ENCODE data around the gene ITGB2.
A peak's percentile ranks its signal among the peaks of the same experiment; 100 is the strongest.
"Not testable (repeated sequence)": the region's sequence is repeated elsewhere in the genome, so short reads cannot be mapped to it uniquely, and the experiment has no call there.

Gene ITGB2

DNA sequence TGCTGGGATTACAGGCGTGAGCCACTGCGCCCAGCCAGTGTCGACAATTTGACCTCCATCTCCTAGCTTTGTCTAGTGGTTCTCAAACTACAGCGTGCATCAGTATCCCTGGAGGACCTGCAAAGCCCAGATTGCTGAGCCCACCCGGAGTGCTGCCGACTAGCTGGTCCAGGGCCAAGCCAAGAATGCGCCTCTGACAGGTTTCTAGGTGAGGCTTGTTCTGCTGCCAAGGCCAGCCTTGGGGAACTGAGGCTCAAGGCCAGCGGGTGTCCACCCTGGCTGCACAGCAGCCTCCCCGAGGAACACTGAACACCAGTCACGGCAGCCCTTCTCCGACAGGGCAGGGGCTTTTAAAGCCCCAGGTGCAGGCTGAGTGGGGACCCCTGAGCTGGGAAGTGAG is 37.4 kb downstream of the ITGB2 start:
- no peak overlapping the region for H3K4me3 Mint-ChIP-seq
- peaks cover 32% of the 10 kb centered on the region for H3K4me1 Mint-ChIP-seq
- DNase-seq (ENCODE audit: low spot score in 2 of 2), result no peak
- ATAC-seq, result no peak
- H3K27ac Mint-ChIP-seq, result no peak overlapping the region
- H3K9me3 Mint-ChIP-seq, result no peaks in the 10 kb centered on the region
- H3K36me3 Mint-ChIP-seq, result peaks cover 59% of the 10 kb centered on the region

DNA sequence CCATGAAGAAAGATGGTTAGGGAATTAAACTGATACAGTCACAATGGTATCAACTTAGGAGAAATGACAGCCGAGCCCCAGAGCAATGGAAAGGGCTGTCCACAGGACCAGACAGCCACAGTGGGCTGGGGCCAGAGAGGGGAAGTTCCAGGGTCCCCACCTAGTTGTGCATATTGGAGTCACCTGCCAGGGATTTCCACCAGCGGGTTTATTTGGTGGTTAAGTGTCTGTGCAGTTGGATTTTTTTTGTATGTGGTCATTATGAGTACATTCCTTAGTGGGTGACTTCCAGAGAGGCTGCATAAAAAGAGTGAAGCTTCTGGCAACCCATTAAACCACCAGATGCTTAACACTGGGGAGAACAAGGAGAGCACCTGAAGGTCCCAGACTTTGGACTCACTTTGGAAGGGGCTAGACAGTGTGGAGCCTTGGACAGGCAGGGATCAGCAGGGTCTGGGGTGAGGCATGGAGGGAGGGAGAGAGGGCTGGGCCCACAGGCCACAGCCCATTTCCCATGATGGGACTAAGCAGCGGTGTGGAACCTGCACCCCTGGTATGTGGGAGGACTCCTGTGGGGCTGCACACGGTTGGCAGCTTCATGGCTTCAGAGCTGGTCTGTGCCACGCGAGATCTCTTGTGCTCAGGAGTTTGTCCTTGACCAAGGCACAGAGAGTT is 39.4 kb downstream of the ITGB2 start:
- peak overlapping the region; percentile 75 for H3K27ac Mint-ChIP-seq
- H3K9me3 Mint-ChIP-seq, result no peaks in the 10 kb centered on the region
- H3K36me3 Mint-ChIP-seq, result peaks cover 40% of the 10 kb centered on the region
- peaks cover 19% of the 10 kb centered on the region for H3K4me1 Mint-ChIP-seq
- no peak overlapping the region for H3K4me3 Mint-ChIP-seq
- DNase-seq (ENCODE audit: low spot score in 2 of 2), result no peak
- peak; percentile 27 for ATAC-seq

DNA sequence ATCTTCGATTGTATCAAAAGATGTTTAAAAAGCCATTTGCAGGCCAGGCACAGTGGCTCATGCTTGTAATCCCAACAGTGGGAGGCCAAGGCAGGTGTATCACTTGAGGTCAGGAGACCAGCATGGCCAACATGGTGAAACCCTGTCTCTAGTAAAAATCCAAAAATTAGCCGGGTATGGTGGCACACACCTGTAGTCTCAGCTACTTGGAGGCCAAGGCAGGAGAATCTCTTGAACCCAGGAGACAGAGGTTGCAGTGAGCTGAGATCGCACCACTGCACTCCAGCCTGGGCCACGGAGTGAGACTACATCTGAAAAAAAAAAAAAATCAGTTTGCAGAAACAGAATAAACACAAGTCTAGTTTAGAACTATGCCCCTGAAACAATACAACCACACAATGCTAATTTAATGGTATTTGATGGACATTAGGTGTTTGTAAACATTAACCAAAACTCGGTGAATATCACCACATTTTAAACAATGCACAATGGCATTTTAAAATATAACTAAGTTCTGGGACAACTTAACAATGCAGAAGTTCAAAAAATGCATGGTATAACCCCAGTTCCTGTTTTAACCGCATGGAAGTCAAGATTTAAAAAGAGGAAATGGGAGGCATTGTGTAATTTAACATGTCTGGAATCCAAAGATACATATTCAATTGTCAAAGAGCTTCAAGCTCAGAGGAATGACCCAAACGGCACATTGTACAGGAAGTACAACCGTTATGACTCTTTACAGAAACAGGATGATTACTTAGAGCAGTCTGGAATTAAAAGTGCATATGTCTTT is 40.1 kb downstream of the ITGB2 start:
- ATAC-seq (peak; percentile 8), DNase-seq (ENCODE audit: low spot score in 2 of 2) (no peak)
- H3K4me3 Mint-ChIP-seq, result no peak overlapping the region
- H3K9me3 Mint-ChIP-seq, result no peaks in the 10 kb centered on the region
- H3K4me1 Mint-ChIP-seq, result peaks cover 24% of the 10 kb centered on the region
- H3K36me3 Mint-ChIP-seq, result peaks cover 32% of the 10 kb centered on the region
- H3K27ac Mint-ChIP-seq, result peak overlapping the region; percentile 75

DNA sequence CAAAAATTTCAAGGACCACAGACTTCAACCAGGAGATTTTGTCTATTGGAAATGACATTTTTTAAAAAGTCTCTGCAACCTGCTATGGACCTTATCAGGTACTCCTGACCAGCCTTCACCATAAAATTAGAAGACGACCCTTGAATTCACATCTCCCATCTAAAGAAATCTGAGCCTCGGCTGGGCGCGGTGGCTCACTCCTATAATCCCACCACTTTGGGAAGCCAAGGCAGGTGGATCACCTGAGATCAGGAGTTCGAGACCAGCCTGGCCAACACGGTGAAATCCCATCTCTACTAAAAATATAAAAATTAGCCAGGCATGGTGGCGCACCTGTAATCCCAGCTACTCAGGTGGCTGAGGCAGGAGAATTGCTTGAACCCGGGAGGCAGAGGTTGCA is 41.5 kb downstream of the ITGB2 start:
- DNase-seq (ENCODE audit: low spot score in 2 of 2); H3K27ac Mint-ChIP-seq; H3K4me3 Mint-ChIP-seq; ATAC-seq; H3K9me3 Mint-ChIP-seq: not testable (repeated sequence)
- Mint-ChIP-seq H3K4me1 (peaks cover 31% of the 10 kb centered on the region), H3K36me3 (peaks cover 31% of the 10 kb centered on the region)

DNA sequence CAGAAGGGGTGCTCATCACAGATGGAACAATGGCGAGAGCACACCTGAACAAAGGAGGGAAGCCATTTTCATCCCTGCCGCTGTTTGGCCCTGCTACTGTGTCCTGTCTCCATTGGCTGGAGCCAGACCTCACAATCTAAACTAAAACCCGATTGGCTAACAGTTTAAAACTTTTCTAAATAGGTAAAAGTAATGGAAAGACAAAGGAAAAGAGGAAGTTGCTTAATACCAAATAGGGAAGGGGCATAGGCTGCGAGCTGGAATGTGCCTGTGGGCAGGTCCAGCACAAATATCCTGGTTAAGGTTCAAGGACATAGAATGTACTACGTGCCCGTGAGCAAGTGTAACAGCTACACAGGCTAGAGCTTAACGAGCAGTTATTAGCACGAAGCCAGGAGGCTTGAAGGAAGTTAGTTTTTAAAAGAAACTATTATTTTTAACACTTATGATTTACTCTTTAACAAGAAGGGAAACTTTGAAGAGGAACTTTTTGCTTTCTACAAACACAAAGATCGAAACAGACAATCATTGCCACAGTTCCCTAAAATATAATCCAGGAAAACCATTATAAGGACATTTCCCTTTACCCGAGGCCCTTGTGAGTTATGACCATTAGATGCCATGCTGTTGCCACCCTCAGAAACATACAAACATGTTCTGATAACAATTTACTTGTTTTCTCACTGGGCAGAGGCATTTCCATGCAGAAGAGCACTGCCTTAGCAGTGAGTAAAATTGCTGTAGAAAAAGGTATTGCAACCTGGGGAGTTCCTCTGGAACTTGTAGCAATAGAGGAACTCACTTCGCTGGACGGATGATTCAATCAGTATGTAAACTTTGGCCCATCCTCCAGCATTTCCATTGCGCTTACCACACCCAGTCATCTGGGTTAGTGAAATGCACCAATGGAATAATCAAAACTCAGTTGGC is 42.4 kb downstream of the ITGB2 start:
- no peak overlapping the region for H3K27ac Mint-ChIP-seq
- H3K9me3 Mint-ChIP-seq, result no peaks in the 10 kb centered on the region
- H3K36me3 Mint-ChIP-seq, result peaks cover 34% of the 10 kb centered on the region
- ATAC-seq (no peak), DNase-seq (ENCODE audit: low spot score in 2 of 2) (no peak)
- H3K4me3 Mint-ChIP-seq, result no peak overlapping the region
- H3K4me1 Mint-ChIP-seq, result peaks cover 28% of the 10 kb centered on the region

DNA sequence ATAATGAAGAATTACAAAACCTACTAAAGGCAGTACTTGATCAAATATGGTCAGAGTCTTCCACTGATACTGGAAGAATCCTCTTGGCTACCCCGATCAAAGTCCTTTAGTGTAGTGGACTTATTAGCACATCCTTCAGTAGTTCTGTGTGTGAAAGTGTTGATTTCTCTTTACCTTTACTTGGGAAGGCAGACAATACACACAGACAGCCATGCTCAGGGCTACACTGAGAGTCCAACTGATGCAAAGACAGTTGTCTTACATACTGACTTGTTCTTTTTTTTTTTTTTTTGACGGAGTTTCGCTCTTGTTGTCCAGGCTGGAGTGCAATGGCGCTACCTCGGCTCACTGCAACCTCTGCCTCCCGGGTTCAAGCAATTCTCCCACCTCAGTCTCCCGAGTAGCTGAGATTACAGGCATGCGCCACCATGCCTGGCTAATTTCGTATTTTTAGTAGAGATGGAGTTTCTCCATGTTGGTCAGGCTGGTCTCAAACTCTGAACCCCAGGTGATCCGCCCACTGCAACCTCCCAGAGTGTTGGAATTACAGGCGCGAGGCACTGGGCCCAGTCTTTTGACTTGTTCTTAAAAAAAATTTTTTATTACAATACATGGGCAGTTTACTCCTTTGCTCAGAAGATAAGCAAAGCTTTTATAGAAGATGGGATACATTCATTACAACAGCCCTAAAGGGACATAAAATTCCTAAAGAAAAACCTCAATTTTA is 43.7 kb downstream of the ITGB2 start:
- peak overlapping the region; percentile 89 for H3K4me3 Mint-ChIP-seq

DNA sequence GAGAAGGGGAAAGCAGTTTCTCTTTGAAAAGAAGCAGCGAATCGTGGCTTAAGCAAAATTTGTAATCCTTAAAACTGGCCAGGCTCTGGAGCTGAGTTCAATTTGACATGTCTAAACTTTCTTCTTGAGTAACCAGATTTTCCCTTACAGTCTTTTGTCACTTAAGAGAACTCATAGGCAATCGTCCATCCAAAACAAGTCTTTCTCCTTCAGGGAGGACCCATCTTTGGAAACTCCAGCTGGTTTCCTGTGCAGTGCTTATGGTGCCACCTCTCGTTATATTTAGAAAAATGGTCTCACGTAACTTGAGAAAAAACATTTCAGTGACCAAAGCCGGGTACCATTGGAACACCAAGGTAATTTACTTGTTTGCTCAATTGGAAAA is 45.4 kb downstream of the ITGB2 start:
- Mint-ChIP-seq H3K27ac (peak overlapping the region; percentile 90), H3K9me3 (no peaks in the 10 kb centered on the region), H3K4me1 (peaks cover 40% of the 10 kb centered on the region), H3K36me3 (peaks cover 31% of the 10 kb centered on the region), H3K4me3 (peak overlapping the region; percentile 89)
- ATAC-seq (no peak), DNase-seq (ENCODE audit: low spot score in 2 of 2) (no peak)

More for the DNA sequence above, 43.7 kb downstream of the ITGB2 start:
- H3K27ac Mint-ChIP-seq, result no peak overlapping the region
- H3K36me3 Mint-ChIP-seq, result peaks cover 29% of the 10 kb centered on the region
- no peak for ATAC-seq
- no peak for DNase-seq (ENCODE audit: low spot score in 2 of 2)
- H3K9me3 Mint-ChIP-seq, result no peaks in the 10 kb centered on the region
- peaks cover 37% of the 10 kb centered on the region for H3K4me1 Mint-ChIP-seq

DNA sequence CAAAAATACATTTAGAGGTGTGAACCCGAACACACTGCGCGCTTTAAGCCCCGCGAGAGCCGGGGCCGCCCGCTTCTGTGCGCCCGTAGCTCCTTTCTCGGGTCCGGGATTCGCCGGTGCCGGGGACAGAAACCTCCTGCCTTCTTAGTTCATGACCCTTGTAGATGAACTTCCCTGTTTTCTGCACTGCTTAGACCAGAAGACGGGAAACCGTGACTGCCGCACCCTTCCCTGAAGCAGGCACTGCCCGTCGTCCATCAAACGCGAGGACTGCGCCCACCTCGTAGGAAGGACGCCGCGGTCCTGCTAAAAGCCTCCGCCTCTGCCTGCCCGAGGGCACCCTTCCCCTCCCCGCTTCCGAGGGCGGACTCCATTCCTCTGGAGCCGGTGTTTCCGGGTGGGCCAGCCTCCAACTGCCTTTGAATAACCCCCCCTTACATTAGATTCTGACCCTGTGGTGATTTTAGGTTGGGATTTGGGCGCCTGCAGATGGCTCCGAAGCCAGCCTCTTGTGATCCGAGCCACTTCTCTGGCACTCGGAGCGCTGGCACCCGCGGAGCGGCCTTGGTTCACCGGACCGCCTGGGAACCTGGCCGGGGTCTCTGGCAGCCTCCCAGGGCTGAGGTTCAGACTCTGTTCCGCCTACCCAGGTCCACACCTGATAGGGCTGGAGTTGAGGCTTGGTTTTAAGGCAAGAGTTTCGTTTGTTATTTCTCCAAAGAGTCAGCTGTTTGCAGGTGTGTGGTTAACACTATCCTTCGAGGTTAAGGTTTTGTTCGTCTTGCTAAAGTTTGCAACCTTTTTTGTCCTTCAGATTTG is 46.0 kb downstream of the ITGB2 start:
- Mint-ChIP-seq H3K9me3 (no peaks in the 10 kb centered on the region), H3K4me3 (peak overlapping the region; percentile 89), H3K27ac (peak overlapping the region; percentile 90), H3K36me3 (peaks cover 31% of the 10 kb centered on the region), H3K4me1 (peaks cover 40% of the 10 kb centered on the region)
- ATAC-seq, result peak; percentile 12
- DNase-seq (ENCODE audit: low spot score in 2 of 2), result peak; percentile 36 to 78

DNA sequence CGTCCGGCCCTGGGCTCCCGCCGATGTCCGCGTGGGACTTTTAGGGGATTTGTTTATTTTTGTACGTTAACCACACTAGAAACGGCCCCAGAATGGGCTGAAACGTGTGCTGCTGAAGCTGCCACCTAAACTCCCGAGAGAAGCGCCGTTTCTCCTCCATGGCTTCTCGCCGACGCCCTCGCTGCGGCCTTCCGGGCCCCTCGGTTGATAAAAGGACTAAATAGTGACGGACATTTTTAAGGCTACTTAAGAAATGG is 46.5 kb downstream of the ITGB2 start:
- Mint-ChIP-seq H3K4me3 (peak overlapping the region; percentile 89), H3K36me3 (peaks cover 31% of the 10 kb centered on the region), H3K9me3 (no peaks in the 10 kb centered on the region), H3K4me1 (peaks cover 41% of the 10 kb centered on the region), H3K27ac (peak overlapping the region; percentile 90)
- DNase-seq (ENCODE audit: low spot score in 2 of 2) (no peak), ATAC-seq (peak; percentile 0)

DNA sequence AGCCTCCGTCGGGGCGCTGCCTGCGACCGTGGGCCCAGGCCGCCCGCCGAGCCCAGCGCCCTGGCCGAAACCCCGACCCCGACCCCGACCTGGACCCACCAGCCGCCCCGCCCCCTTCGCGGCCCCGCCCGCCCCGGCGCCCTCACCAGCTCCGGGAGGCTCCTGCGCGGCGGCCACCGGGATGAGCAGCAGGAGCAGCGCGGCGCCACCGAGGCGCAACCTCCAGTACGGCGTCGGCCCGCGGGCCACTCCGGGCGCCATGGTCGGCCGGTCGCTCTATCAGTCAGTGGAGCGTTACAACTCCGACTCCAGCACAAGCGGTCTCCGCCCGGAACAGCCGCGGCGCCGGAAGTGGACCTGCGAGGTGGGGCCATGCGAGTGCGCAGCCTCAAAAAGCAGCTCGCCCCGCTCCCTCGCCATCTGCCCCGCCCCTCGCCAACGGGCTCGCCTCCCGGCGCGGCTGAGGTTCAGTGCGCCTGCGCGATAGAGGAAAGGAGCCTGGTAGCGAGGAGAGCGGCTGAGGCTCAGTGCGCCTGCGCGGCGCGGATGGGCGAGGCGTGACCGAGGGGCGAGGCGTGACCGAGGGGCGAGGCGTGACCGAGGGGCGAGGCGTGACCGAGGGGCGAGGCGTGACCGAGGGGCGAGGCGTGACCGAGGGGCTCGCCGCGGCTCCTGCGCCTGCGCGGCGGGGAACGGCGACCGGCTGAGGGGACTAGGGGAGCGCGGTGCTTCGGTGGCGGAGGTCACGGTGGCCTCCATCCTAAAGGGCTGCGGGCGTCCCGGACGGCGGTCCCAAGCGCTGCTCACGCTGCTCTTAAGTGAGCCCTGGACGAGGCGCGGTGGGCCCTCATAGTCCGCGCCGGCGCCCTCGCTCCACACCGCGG is 47.1 kb downstream of the ITGB2 start, which contains the start of gene PTTG1IP:
Gene PTTG1IP, minus strand, starts transcription at position 335 of the 884 bp plus-strand sequence. Its CDS starts 74 bp downstream, at position 261.
- Mint-ChIP-seq H3K36me3 (peaks cover 31% of the 10 kb centered on the region), H3K27ac (peak within 1 kb of the TSS; percentile 90), H3K9me3 (no peaks in the 10 kb centered on the region), H3K4me1 (peaks cover 46% of the 10 kb centered on the region), H3K4me3 (peak within 1 kb of the TSS; percentile 89)
- ATAC-seq (peak; percentile 87), DNase-seq (ENCODE audit: low spot score in 2 of 2) (peak; percentile 99 to 100)

DNA sequence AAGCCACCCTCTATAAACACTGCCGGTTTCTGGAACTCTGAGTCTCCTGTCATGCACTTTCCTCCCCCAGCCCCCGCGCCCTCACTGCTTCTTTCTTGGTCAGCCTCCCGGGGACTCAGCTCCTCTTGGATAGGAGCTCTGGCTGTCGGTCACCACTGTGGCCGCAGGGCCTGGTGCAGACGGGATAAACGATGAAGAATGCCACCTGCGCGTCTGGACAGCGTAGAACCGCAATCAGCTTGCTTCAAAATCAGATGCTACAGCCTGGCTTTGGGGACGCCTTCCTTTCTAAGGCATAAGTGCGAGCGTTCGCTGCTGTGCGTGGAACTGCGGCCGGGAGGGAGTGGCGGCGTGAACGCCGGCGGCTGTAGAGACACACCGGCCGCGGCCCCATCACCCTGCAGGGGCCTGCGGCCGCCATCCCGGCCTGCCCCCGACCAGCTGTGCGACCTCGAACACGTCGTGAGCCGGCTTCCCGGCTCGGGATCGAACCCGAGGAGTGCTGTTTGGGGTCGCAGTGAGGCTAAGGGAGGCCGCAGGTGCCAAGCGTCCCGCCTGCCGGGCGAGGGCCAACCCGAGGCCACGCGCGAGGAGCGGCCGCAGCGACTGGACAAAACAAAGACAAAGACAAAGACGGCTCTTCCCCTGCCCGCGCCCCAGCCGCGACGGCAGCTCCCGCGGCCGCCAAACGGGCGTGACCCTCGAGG is 47.9 kb downstream of the ITGB2 start:
- Mint-ChIP-seq H3K9me3 (no peaks in the 10 kb centered on the region), H3K4me1 (peaks cover 54% of the 10 kb centered on the region), H3K27ac (peak overlapping the region; percentile 84), H3K36me3 (peaks cover 31% of the 10 kb centered on the region), H3K4me3 (peak overlapping the region; percentile 89)
- ATAC-seq, result no peak
- peak in 1 of 2 donors; percentile 61 for DNase-seq (ENCODE audit: low spot score in 2 of 2)

DNA sequence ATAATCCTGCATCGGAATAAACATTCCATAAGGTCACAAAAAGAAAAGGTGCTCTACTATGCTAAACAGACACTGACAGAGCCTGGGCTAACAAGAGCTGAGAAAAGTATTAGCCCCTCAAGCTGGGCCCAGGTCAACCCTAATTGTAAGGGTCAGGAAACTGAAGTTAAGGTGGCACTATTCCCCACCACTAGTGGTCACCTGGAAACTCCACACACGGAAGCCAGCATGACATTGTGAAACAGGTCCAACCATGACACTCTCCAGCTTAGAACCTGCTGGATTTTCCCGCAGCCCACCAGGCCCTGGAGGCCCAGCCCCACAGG is 48.4 kb downstream of the ITGB2 start:
- ATAC-seq, result no peak
- Mint-ChIP-seq H3K4me3 (peak overlapping the region; percentile 89), H3K4me1 (peaks cover 60% of the 10 kb centered on the region), H3K27ac (peak overlapping the region; percentile 84), H3K36me3 (peaks cover 35% of the 10 kb centered on the region), H3K9me3 (no peaks in the 10 kb centered on the region)
- no peak for DNase-seq (ENCODE audit: low spot score in 2 of 2)
